Spleen (tissue), 7 donors: ENCODE data around the gene STXBP6.

ENCODE experiments used
- POLR2A ChIP-seq, 3 donors: fragments of 450-650 bp; IDR thresholded peaks; one replicate each; pipeline ENCODE4 v1.5.1; 2017; ENCODE audit warnings: antibody characterized with exemption in 3 of 3, mild to moderate bottlenecking in 1 of 3
- TF ChIP-seq, protein P1 (sequence below), 11 experiments: fragments of 200-600 bp in 7 of 11; fragments of 450-650 bp in 4 of 11; sonication (generic) in 4 of 11; IDR thresholded peaks in 8 of 11; conservative IDR thresholded peaks in 3 of 11; 1 replicate in 7 of 11; 2 replicates in 4 of 11; pipeline versions ENCODE4 v1.4.0 to v1.8.0; 2016 to 2021; ENCODE audit warnings: antibody characterized with exemption in 11 of 11, inconsistent platforms in 4 of 11, mild to moderate bottlenecking in 1 of 11
- donor health status: DM: no; HTN: no; CAD: no; lungs with moderate emphysema.
- donor health status: DM: no; HTN: no; CAD: no.
- donor health status: DM: no; HTN: no; CAD: no.

DNA sequence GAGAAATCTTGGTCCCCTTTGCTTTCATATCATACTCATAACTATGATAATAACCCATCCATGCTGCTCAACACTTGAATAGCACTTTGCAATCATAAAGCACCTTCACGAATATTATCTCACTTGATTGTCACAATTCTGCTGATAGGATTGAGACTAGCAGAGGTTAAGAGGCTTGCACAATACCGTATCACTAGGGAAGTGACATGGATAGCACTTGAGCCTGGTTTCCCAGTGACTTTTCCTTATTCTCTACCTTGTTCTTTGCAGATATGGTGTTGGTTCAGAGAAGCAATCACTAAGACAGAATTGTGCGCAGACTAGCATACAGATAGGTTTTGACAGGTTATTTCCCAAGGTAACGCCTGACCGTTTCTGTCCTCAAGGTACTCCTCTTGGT lies 229.3 kb downstream of the STXBP6 start:
- TF ChIP-seq, protein P1, sequence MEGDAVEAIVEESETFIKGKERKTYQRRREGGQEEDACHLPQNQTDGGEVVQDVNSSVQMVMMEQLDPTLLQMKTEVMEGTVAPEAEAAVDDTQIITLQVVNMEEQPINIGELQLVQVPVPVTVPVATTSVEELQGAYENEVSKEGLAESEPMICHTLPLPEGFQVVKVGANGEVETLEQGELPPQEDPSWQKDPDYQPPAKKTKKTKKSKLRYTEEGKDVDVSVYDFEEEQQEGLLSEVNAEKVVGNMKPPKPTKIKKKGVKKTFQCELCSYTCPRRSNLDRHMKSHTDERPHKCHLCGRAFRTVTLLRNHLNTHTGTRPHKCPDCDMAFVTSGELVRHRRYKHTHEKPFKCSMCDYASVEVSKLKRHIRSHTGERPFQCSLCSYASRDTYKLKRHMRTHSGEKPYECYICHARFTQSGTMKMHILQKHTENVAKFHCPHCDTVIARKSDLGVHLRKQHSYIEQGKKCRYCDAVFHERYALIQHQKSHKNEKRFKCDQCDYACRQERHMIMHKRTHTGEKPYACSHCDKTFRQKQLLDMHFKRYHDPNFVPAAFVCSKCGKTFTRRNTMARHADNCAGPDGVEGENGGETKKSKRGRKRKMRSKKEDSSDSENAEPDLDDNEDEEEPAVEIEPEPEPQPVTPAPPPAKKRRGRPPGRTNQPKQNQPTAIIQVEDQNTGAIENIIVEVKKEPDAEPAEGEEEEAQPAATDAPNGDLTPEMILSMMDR (IDR thresholded peaks at IDR 0.05 in 8 of 11, conservative IDR thresholded peaks at IDR 0.05 in 3 of 11), result no peak
- TF ChIP-seq POLR2A (IDR thresholded peaks at IDR 0.05), result no peak
